Measurements from ENCODE around the gene PLAGL2. TPM values are rescaled to one million over a fixed set of nuclear protein-coding genes. Genes with fewer than 3 reads are reported as not detected.

Gene PLAGL2
- total RNA-seq, 1 experiment from 2014 or later = 30.5 TPM

DNA sequence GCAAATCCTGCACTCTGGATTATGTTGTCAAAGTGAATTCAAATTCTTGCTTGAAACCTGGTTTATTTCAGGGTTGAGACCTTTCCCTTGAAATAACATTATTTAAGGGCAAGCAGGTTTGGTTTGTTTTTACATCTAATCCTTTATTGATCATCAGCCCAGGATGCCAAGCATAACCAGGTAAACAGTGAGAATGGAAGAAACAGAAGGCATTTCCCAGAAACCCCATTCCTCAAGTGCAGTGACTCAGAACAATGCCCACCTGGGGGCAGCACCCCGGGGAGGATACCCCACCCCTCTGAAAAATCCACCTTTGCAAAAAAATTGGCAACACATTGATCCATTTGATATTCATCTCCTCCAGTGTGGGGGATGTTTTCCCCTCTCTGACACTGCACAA lies 32.7 kb upstream of the PLAGL2 start:
- Mint-ChIP-seq H3K9me3 (ENCODE audit: low read depth, unreplicated experiment) (no peaks in the 10 kb centered on the region), H3K36me3 (ENCODE audit: insufficient read depth, unreplicated experiment) (no peaks in the 10 kb centered on the region), H3K4me1 (ENCODE audit: low read depth, unreplicated experiment) (peaks cover 13% of the 10 kb centered on the region), H3K27ac (ENCODE audit: unreplicated experiment) (no peak overlapping the region), H3K27me3 (ENCODE audit: unreplicated experiment) (no peaks in the 10 kb centered on the region), H3K4me3 (ENCODE audit: low read depth, unreplicated experiment) (no peak overlapping the region)
- BruUV-seq (replicated peaks) = no TSS peak
- peak; percentile 44 for DNase-seq
- intact Hi-C loops (cut with micrococcal nuclease; ENCODE audit: unreplicated experiment) = no loop called here
- CTCF ChIA-PET = interaction anchor here (0.6 kb wide), 1 partner anchor 326 kb away, joined by 3 read pairs; no protein-coding TSS in a partner anchor
- TF ChIP-seq, protein P1, sequence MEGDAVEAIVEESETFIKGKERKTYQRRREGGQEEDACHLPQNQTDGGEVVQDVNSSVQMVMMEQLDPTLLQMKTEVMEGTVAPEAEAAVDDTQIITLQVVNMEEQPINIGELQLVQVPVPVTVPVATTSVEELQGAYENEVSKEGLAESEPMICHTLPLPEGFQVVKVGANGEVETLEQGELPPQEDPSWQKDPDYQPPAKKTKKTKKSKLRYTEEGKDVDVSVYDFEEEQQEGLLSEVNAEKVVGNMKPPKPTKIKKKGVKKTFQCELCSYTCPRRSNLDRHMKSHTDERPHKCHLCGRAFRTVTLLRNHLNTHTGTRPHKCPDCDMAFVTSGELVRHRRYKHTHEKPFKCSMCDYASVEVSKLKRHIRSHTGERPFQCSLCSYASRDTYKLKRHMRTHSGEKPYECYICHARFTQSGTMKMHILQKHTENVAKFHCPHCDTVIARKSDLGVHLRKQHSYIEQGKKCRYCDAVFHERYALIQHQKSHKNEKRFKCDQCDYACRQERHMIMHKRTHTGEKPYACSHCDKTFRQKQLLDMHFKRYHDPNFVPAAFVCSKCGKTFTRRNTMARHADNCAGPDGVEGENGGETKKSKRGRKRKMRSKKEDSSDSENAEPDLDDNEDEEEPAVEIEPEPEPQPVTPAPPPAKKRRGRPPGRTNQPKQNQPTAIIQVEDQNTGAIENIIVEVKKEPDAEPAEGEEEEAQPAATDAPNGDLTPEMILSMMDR (IDR thresholded peaks at IDR 0.05; ENCODE audit: unreplicated experiment) = no peak

DNA sequence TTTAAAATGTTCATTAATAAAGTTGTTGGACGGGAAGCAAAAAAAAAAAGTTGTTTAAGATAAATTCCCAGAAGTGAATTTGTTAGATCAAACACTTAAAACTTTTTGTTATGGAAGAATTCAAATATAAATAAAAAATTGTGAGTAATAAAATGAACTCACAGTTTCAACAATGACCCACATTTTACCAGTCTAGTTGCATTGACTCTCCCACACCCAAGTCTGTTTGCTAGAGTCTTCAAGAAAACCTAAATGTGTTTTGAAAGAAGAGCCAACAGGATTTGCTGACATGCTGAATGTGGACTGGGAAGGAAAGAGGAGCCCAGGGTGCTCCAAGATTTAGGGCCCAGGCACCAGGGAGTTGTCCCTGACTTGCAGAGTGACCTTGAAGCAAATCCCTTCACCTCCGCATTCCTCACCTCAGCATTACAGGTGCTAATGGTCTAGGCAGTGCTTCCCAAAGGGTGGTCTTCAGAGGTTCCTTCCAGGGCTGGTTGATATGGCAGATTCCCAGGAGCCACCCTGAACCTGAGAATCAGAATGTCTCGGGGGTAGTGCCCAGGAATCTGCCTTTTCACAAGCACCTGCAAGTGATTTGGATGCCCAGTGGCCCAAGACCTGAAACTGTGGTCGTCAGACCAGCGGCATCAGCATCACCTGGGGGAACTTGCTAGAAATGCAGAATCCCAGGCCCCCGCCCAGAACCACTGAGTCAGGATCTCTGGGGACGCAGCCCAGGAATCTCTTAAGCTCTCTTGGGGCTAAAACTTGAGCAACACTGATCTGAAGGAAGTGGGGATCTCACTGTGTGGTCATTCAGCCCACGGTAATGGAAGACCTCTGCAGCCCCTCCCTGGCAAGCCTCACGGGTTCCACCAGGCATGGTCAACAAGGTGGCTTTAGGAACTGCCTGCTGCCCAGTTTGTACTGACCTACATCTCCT lies 31.2 kb upstream of the PLAGL2 start:
- no TSS peak for BruUV-seq (replicated peaks)
- Mint-ChIP-seq H3K4me1 (ENCODE audit: low read depth, unreplicated experiment) (peaks cover 13% of the 10 kb centered on the region), H3K36me3 (ENCODE audit: insufficient read depth, unreplicated experiment) (no peaks in the 10 kb centered on the region), H3K4me3 (ENCODE audit: low read depth, unreplicated experiment) (no peak overlapping the region), H3K9me3 (ENCODE audit: low read depth, unreplicated experiment) (no peaks in the 10 kb centered on the region), H3K27ac (ENCODE audit: unreplicated experiment) (no peak overlapping the region), H3K27me3 (ENCODE audit: unreplicated experiment) (no peaks in the 10 kb centered on the region)
- no peak for DNase-seq
- intact Hi-C loops (cut with micrococcal nuclease; ENCODE audit: unreplicated experiment) = no loop called here
- CTCF ChIA-PET = no interaction called here
- TF ChIP-seq, protein P1 (IDR thresholded peaks at IDR 0.05; ENCODE audit: unreplicated experiment) = no peak

DNA sequence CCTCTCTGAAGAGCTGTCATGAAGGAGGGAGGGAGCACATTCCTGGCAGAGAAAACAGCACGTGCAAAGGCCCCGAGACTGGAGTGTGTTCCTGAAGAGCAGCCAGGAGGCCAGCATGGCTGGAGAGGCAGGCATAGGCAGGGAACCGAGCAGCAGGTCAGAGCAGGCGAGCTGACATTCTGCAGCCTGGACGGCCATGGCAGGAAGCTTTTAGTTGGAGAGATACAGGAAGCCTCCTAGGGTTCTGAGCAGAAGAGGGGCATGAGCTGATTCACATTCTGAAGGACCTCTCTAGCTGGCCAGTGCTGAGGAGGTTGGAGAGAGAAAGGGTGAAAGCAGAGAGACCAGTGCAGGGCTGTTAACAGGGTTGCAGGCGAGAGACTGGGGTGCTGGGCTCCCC lies 29.9 kb upstream of the PLAGL2 start:
- H3K36me3 Mint-ChIP-seq (ENCODE audit: insufficient read depth, unreplicated experiment) = peaks cover 7% of the 10 kb centered on the region
- H3K27ac Mint-ChIP-seq (ENCODE audit: unreplicated experiment) = no peak overlapping the region
- CTCF ChIA-PET = no interaction called here
- BruUV-seq (replicated peaks) = TSS peak; percentile 55
- H3K27me3 Mint-ChIP-seq (ENCODE audit: unreplicated experiment) = no peaks in the 10 kb centered on the region
- no peaks in the 10 kb centered on the region for H3K9me3 Mint-ChIP-seq (ENCODE audit: low read depth, unreplicated experiment)
- TF ChIP-seq, protein P1 (IDR thresholded peaks at IDR 0.05; ENCODE audit: unreplicated experiment) = no peak
- peaks cover 13% of the 10 kb centered on the region for H3K4me1 Mint-ChIP-seq (ENCODE audit: low read depth, unreplicated experiment)
- H3K4me3 Mint-ChIP-seq (ENCODE audit: low read depth, unreplicated experiment) = no peak overlapping the region
- no peak for DNase-seq
- intact Hi-C loops (cut with micrococcal nuclease; ENCODE audit: unreplicated experiment) = no loop called here

DNA sequence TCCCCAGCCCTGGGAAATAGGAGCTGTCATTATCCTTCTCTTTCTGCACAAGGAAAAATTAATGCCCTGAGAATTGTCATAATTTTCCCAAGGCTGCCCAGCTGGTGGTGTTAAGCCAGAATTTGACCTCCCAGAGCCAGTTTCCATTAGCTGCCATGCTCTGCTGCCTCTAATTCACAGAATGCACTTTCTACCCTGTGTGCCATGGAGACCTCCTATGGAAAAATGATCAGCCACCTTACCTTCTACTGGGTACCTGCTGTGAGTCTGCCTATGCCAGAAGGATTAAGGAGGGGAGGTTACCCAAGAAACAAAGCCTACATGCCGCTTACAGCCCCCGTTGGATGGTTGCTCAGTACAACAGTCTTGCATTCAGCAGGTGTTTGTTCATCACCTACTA lies 29.3 kb upstream of the PLAGL2 start:
- TF ChIP-seq, protein P1 (IDR thresholded peaks at IDR 0.05; ENCODE audit: unreplicated experiment) = no peak
- H3K36me3 Mint-ChIP-seq (ENCODE audit: insufficient read depth, unreplicated experiment) = peaks cover 7% of the 10 kb centered on the region
- peaks cover 13% of the 10 kb centered on the region for H3K4me1 Mint-ChIP-seq (ENCODE audit: low read depth, unreplicated experiment)
- no TSS peak for BruUV-seq (replicated peaks)
- H3K27ac Mint-ChIP-seq (ENCODE audit: unreplicated experiment) = no peak overlapping the region
- CTCF ChIA-PET = no interaction called here
- H3K9me3 Mint-ChIP-seq (ENCODE audit: low read depth, unreplicated experiment) = no peaks in the 10 kb centered on the region
- DNase-seq = no peak
- no peak overlapping the region for H3K4me3 Mint-ChIP-seq (ENCODE audit: low read depth, unreplicated experiment)
- intact Hi-C loops (cut with micrococcal nuclease; ENCODE audit: unreplicated experiment) = no loop called here
- no peaks in the 10 kb centered on the region for H3K27me3 Mint-ChIP-seq (ENCODE audit: unreplicated experiment)
